Liver (tissue), 9 donors: Measurements from ENCODE around the gene EGF. TPM values are rescaled to one million over a fixed set of nuclear protein-coding genes. Genes with fewer than 3 reads are reported as not detected.

ENCODE experiments used
- DNase-seq: peaks from one replicate; pipeline ENCODE4 v3.0.0-alpha.2; 2017; ENCODE audit warnings: low spot score
- H3K27ac ChIP-seq, 2 donors: one replicate each; pipeline ENCODE4 v1.7.0; 2013; ENCODE audit warnings: inconsistent platforms in 2 of 2, low read length in 2 of 2, control low read depth in 1 of 2, low read depth in 1 of 2, mild to moderate bottlenecking in 1 of 2
- H3K27me3 ChIP-seq, 4 donors: one replicate each; pipeline versions ENCODE4 v1.6.1 to v1.7.0; 2013; ENCODE audit warnings: low read length in 3 of 4, inconsistent platforms in 1 of 4, mild to moderate bottlenecking in 1 of 4, moderate library complexity in 1 of 4; ENCODE audit not compliant: control insufficient read depth in 4 of 4, insufficient read depth in 4 of 4
- H3K36me3 ChIP-seq, 4 donors: one replicate each; pipeline versions ENCODE4 v1.6.1 to v1.7.0; 2013; ENCODE audit warnings: low read length in 3 of 4, mild to moderate bottlenecking in 3 of 4, low read depth in 1 of 4, moderate library complexity in 1 of 4; ENCODE audit not compliant: control insufficient read depth in 4 of 4, insufficient read depth in 3 of 4
- H3K4me1 ChIP-seq, 4 donors: one replicate each; pipeline versions ENCODE4 v1.6.1 to v1.7.0; 2013; ENCODE audit warnings: low read length in 3 of 4, mild to moderate bottlenecking in 3 of 4, moderate library complexity in 1 of 4; ENCODE audit not compliant: control insufficient read depth in 4 of 4, insufficient read depth in 4 of 4
- H3K4me3 ChIP-seq, 3 donors: one replicate each; pipeline versions ENCODE4 v1.6.1 to v1.7.0; 2013; ENCODE audit warnings: low read length in 3 of 3, control low read depth in 1 of 3, low read depth in 1 of 3, mild to moderate bottlenecking in 1 of 3
- H3K9ac ChIP-seq, 2 donors: one replicate each; pipeline ENCODE4 v1.7.0; 2013; ENCODE audit warnings: low read length in 2 of 2, mild to moderate bottlenecking in 2 of 2, moderate library complexity in 2 of 2, control low read depth in 1 of 2, low read depth in 1 of 2
- H3K9me3 ChIP-seq, 4 donors: one replicate each; pipeline versions ENCODE4 v1.6.1 to v1.7.0; 2013; ENCODE audit warnings: low read length in 3 of 4; ENCODE audit not compliant: control insufficient read depth in 4 of 4
- ATF3 ChIP-seq: IDR thresholded peaks from 2 replicates; pipeline ENCODE4 v1.6.1; 2016; ENCODE audit warnings: antibody characterized with exemption
- EGR1 ChIP-seq, 2 donors: IDR thresholded peaks; 2 replicates each; pipeline ENCODE4 v1.6.1; 2016 to 2018; ENCODE audit warnings: antibody characterized with exemption in 2 of 2, low read depth in 2 of 2
- FOXA1 ChIP-seq: IDR thresholded peaks from 2 replicates; pipeline ENCODE4 v1.6.1; 2016; ENCODE audit warnings: antibody characterized with exemption
- FOXA2 ChIP-seq: IDR thresholded peaks from 2 replicates; pipeline ENCODE4 v1.6.1; 2016; ENCODE audit warnings: antibody characterized with exemption
- GABPA ChIP-seq, 2 donors: IDR thresholded peaks in 1 of 2; conservative IDR thresholded peaks in 1 of 2; 2 replicates each; pipeline ENCODE4 v1.6.1; 2016; ENCODE audit warnings: antibody characterized with exemption in 2 of 2, mild to moderate bottlenecking in 1 of 2, moderate library complexity in 1 of 2
- HNF4G ChIP-seq: IDR thresholded peaks from 2 replicates; pipeline ENCODE4 v1.6.1; 2016; ENCODE audit warnings: antibody characterized with exemption
- JUND ChIP-seq, 2 donors: IDR thresholded peaks; 2 replicates each; pipeline ENCODE4 v1.6.1; 2016; ENCODE audit warnings: antibody characterized with exemption in 2 of 2
- MAX ChIP-seq: IDR thresholded peaks from 2 replicates; pipeline ENCODE4 v1.6.1; 2016; ENCODE audit warnings: antibody characterized with exemption
- NR2F2 ChIP-seq: IDR thresholded peaks from 2 replicates; pipeline ENCODE4 v1.6.1; 2016; ENCODE audit warnings: antibody characterized with exemption
- RAD21 ChIP-seq, 2 donors: IDR thresholded peaks; 2 replicates each; pipeline ENCODE4 v1.6.1; 2016; ENCODE audit warnings: antibody characterized with exemption in 2 of 2, mild to moderate bottlenecking in 2 of 2
- REST ChIP-seq: IDR thresholded peaks from 2 replicates; pipeline ENCODE4 v1.6.1; 2016; ENCODE audit warnings: antibody characterized with exemption, mild to moderate bottlenecking
- RXRA ChIP-seq, 2 donors: IDR thresholded peaks; 2 replicates each; pipeline ENCODE4 v1.6.1; 2017 to 2018; ENCODE audit warnings: antibody characterized with exemption in 2 of 2, mild to moderate bottlenecking in 1 of 2
- TAF1 ChIP-seq: conservative IDR thresholded peaks from 2 replicates; pipeline ENCODE4 v1.6.1; 2016; ENCODE audit warnings: antibody characterized with exemption, mild to moderate bottlenecking
- YY1 ChIP-seq: IDR thresholded peaks from 2 replicates; pipeline ENCODE4 v1.6.1; 2016; ENCODE audit warnings: antibody characterized with exemption, mild to moderate bottlenecking
- ZBTB33 ChIP-seq: IDR thresholded peaks from 2 replicates; pipeline ENCODE4 v1.6.1; 2016; ENCODE audit warnings: antibody characterized with exemption
- WGBS: extraction: QIAGEN DNeasy Blood & Tissue Kit; methylation state at CpG from one replicate; pipeline ENCODE4 v1.1.7; 2013; 5-methylcytosine and 5-hydroxymethylcytosine counted together
- polyA plus RNA-seq, 2 donors: library from polyadenylated mRNA; stranded (reverse) in 1 of 2; unstranded in 1 of 2; fragments of 200-250 nt in 1 of 2; fragments of >200 nt in 1 of 2; fragmentation: Nextera tagmentation in 1 of 2; extraction: Ambion mirVana in 1 of 2; gene quantifications; one replicate each; pipeline versions ENCODE4 v1.2.1 to v1.2.3, GENCODE V29; 2013 to 2015
- total RNA-seq, 2 donors: library from RNA; depleted of rRNA; stranded (reverse); fragments of >200 nt; gene quantifications; one replicate each; pipeline ENCODE4 v1.2.3, GENCODE V29; 2014
- donor health status: healthy.
- donor health status: healthy.
- donor health status: healthy.
- donor health status: healthy.
- donor health status: healthy.

EGF gene
- total and polyA plus RNA-seq, 4 donors = 0.65 TPM; not detected in 3

GRCh38 chr4:109999585-109999912 lies 86.9 kb downstream of the EGF start:
- Histone ChIP-seq H3K36me3 (no peaks in the 10 kb centered on the region), H3K9ac (peak overlapping the region in 1 of 2 donors; percentile 39), H3K4me3 (no peak overlapping the region), H3K27me3 (no peaks in the 10 kb centered on the region), H3K9me3 (no peaks in the 10 kb centered on the region), H3K4me1 (peaks cover 0 to 10% (median 5%) of the 10 kb centered on the region in 4 donors), H3K27ac (no peak overlapping the region)
- TF ChIP-seq NR2F2 (no peak), YY1 (no peak), JUND (IDR thresholded peaks at IDR 0.05) (no peak), RXRA (IDR thresholded peaks at IDR 0.05) (no peak), MAX (no peak), RAD21 (IDR thresholded peaks at IDR 0.05) (no peak)
- WGBS = 36% methylated on average over 9 of the region's 9 CpGs
- no peak for DNase-seq

- H3K27me3 ChIP-seq = no peaks in the 10 kb centered on the region
- H3K4me3 ChIP-seq = no peak overlapping the region
- WGBS = 75% methylated on average over 3 of the region's 3 CpGs
- DNase-seq = no peak
- no peaks in the 10 kb centered on the region for H3K36me3 ChIP-seq
- no peak overlapping the region for H3K27ac ChIP-seq
- TF ChIP-seq ATF3 = no peak
- TF ChIP-seq FOXA1 = no peak
- no peak for TF ChIP-seq REST
- TF ChIP-seq HNF4G = no peak
- TF ChIP-seq JUND (IDR thresholded peaks at IDR 0.05) = no peak
- TF ChIP-seq ZBTB33 = no peak
- no peak for TF ChIP-seq EGR1 (IDR thresholded peaks at IDR 0.05; ENCODE audit: low read depth in 2 of 2)
- no peak for TF ChIP-seq TAF1
- no peak for TF ChIP-seq GABPA (IDR thresholded peaks at IDR 0.05 in 1 of 2, conservative IDR thresholded peaks at IDR 0.05 in 1 of 2)
- TF ChIP-seq FOXA2 = no peak
- no peak for TF ChIP-seq RAD21 (IDR thresholded peaks at IDR 0.05)
- TF ChIP-seq NR2F2 = no peak
- no peak for TF ChIP-seq MAX
- no peak for TF ChIP-seq RXRA (IDR thresholded peaks at IDR 0.05)
- peaks cover 7 to 29% (median 20%) of the 10 kb centered on the region in 4 donors for H3K4me1 ChIP-seq
- no peak overlapping the region for H3K9ac ChIP-seq
- no peaks in the 10 kb centered on the region for H3K9me3 ChIP-seq
These were observed 89.6 kb downstream of the EGF start for GRCh38 chr4:110002326-110002725.
